Loucy (cell line): ENCODE measurements around the gene RFNG.

Source experiments
- H2AFZ ChIP-seq: fragments of 200-600 bp; sonication (generic); 2 replicates; pipeline ENCODE4 v1.6.0; 2016; ENCODE audit warnings: antibody characterized with exemption, mild to moderate bottlenecking, low read length, moderate library complexity
- H3F3A ChIP-seq: fragments of 200-600 bp; 2 replicates; pipeline ENCODE4 v1.6.0; 2016; ENCODE audit warnings: antibody characterized with exemption, low read depth, mild to moderate bottlenecking
- H3K27me3 ChIP-seq: fragments of 200-600 bp; sonication (generic); 2 replicates; pipeline ENCODE4 v1.6.1; 2014; ENCODE audit warnings: low read length, mild to moderate bottlenecking; ENCODE audit not compliant: insufficient read depth, poor library complexity, severe bottlenecking
- H3K36me3 ChIP-seq: fragments of 200-600 bp; sonication (generic); 2 replicates; pipeline ENCODE4 v1.6.1; 2016; ENCODE audit warnings: low read length; ENCODE audit not compliant: insufficient read depth
- H3K4me1 ChIP-seq: fragments of 200-600 bp; sonication (generic); 2 replicates; pipeline ENCODE4 v1.5.1; 2014; ENCODE audit warnings: low read length, mild to moderate bottlenecking; ENCODE audit not compliant: insufficient read depth, poor library complexity, severe bottlenecking
- H3K4me2 ChIP-seq: fragments of 200-600 bp; sonication (generic); 2 replicates; pipeline ENCODE4 v1.6.0; 2014; ENCODE audit warnings: antibody characterized with exemption, low read length, low read depth, mild to moderate bottlenecking; ENCODE audit not compliant: poor library complexity, severe bottlenecking
- H3K4me3 ChIP-seq: fragments of 200-600 bp; sonication (generic); 2 replicates; pipeline ENCODE4 v1.5.1; 2014; ENCODE audit warnings: low read length, mild to moderate bottlenecking, mixed read lengths; ENCODE audit not compliant: poor library complexity, severe bottlenecking
- H3K79me2 ChIP-seq: fragments of 200-600 bp; sonication (generic); 2 replicates; pipeline ENCODE4 v1.6.1; 2014; ENCODE audit warnings: low read length; ENCODE audit not compliant: insufficient read depth
- H3K9ac ChIP-seq: fragments of 200-600 bp; sonication (generic); 2 replicates; pipeline ENCODE4 v1.6.0; 2014; ENCODE audit warnings: mild to moderate bottlenecking, low read depth, low read length, moderate library complexity; ENCODE audit not compliant: poor library complexity, severe bottlenecking
- H3K9me2 ChIP-seq: fragments of 200-600 bp; sonication (generic); replicated peaks from 2 replicates; pipeline ENCODE4 v1.6.1; 2016; ENCODE audit warnings: low read depth, low read length, mixed read lengths
- H3K9me3 ChIP-seq: fragments of 200-600 bp; sonication (generic); 2 replicates; pipeline ENCODE4 v1.6.1; 2014; ENCODE audit warnings: mild to moderate bottlenecking, antibody characterized with exemption, low read length, low read depth; ENCODE audit not compliant: insufficient read depth
- H4K20me1 ChIP-seq: fragments of 200-600 bp; sonication (generic); 2 replicates; pipeline ENCODE4 v1.6.0; 2014; ENCODE audit warnings: antibody characterized with exemption, low read length, mild to moderate bottlenecking; ENCODE audit not compliant: insufficient read depth, poor library complexity, severe bottlenecking
- CTCF ChIP-seq: fragments of 200-600 bp; sonication (generic); conservative IDR thresholded peaks from 2 replicates; pipeline ENCODE4 v1.5.1; 2014; ENCODE audit warnings: mild to moderate bottlenecking, antibody characterized with exemption, low read length
- EZH2phosphoT487 ChIP-seq: fragments of 200-600 bp; IDR thresholded peaks from 2 replicates; pipeline ENCODE4 v1.6.1; 2018; ENCODE audit warnings: antibody characterized with exemption, mild to moderate bottlenecking, moderate library complexity, borderline replicate concordance

The RFNG gene

GRCh38 chr17:82018152-82018988, 33.2 kb downstream of the RFNG start:
- Histone ChIP-seq H3K4me1 (peaks cover 13% of the 10 kb centered on the region), H3K9me3 (no peaks in the 10 kb centered on the region), H4K20me1 (peaks cover 18% of the 10 kb centered on the region), H3K9ac (no peak overlapping the region), H3F3A (no peaks in the 10 kb centered on the region), H3K27me3 (no peaks in the 10 kb centered on the region), H3K79me2 (peaks cover 14% of the 10 kb centered on the region; the same call in 1 of the 2 replicates), H3K9me2 (no peaks in the 10 kb centered on the region), H3K36me3 (no peaks in the 10 kb centered on the region), H2AFZ (no peak overlapping the region), H3K4me3 (no peak overlapping the region), H3K4me2 (no peak overlapping the region)
- no peak for TF ChIP-seq EZH2phosphoT487
- no peak for TF ChIP-seq CTCF

GRCh38 chr17:82017612-82018151, 33.9 kb downstream of the RFNG start:
- Histone ChIP-seq H3K9me2 (no peaks in the 10 kb centered on the region), H4K20me1 (peaks cover 18% of the 10 kb centered on the region), H3K9ac (no peak overlapping the region), H3K36me3 (no peaks in the 10 kb centered on the region), H3K4me2 (no peak overlapping the region), H3K27me3 (no peaks in the 10 kb centered on the region), H2AFZ (no peak overlapping the region), H3K79me2 (peaks cover 14% of the 10 kb centered on the region; the same call in 1 of the 2 replicates), H3K9me3 (no peaks in the 10 kb centered on the region), H3K4me3 (no peak overlapping the region), H3F3A (no peaks in the 10 kb centered on the region), H3K4me1 (peaks cover 13% of the 10 kb centered on the region)
- TF ChIP-seq CTCF: no peak
- TF ChIP-seq EZH2phosphoT487: no peak

GRCh38 chr17:82016875-82017459, 34.6 kb downstream of the RFNG start:
- H2AFZ ChIP-seq: no peak overlapping the region
- no peaks in the 10 kb centered on the region for H3K27me3 ChIP-seq
- H3K9me2 ChIP-seq: no peaks in the 10 kb centered on the region
- no peaks in the 10 kb centered on the region for H3K9me3 ChIP-seq
- H3K4me3 ChIP-seq: no peak overlapping the region
- no peaks in the 10 kb centered on the region for H3F3A ChIP-seq
- H3K36me3 ChIP-seq: no peaks in the 10 kb centered on the region
- H3K9ac ChIP-seq: no peak overlapping the region
- H3K79me2 ChIP-seq: peaks cover 8% of the 10 kb centered on the region; the same call in 1 of the 2 replicates
- TF ChIP-seq CTCF (no peak), EZH2phosphoT487 (no peak)
- peaks cover 11% of the 10 kb centered on the region for H3K4me1 ChIP-seq
- no peak overlapping the region for H3K4me2 ChIP-seq
- peaks cover 18% of the 10 kb centered on the region for H4K20me1 ChIP-seq
